Liver (tissue), 9 donors: ENCODE results near the gene LRRTM3. TPM values are rescaled to one million over a fixed set of nuclear protein-coding genes. Genes with fewer than 3 reads are reported as not detected.

Source experiments
- DNase-seq: peaks from one replicate; pipeline ENCODE4 v3.0.0-alpha.2; 2017; ENCODE audit warnings: low spot score
- H3K27ac ChIP-seq, 2 donors: one replicate each; pipeline ENCODE4 v1.7.0; 2013; ENCODE audit warnings: inconsistent platforms in 2 of 2, low read length in 2 of 2, control low read depth in 1 of 2, low read depth in 1 of 2, mild to moderate bottlenecking in 1 of 2
- H3K27me3 ChIP-seq, 4 donors: one replicate each; pipeline versions ENCODE4 v1.6.1 to v1.7.0; 2013; ENCODE audit warnings: low read length in 3 of 4, inconsistent platforms in 1 of 4, mild to moderate bottlenecking in 1 of 4, moderate library complexity in 1 of 4; ENCODE audit not compliant: control insufficient read depth in 4 of 4, insufficient read depth in 4 of 4
- H3K36me3 ChIP-seq, 4 donors: one replicate each; pipeline versions ENCODE4 v1.6.1 to v1.7.0; 2013; ENCODE audit warnings: low read length in 3 of 4, mild to moderate bottlenecking in 3 of 4, low read depth in 1 of 4, moderate library complexity in 1 of 4; ENCODE audit not compliant: control insufficient read depth in 4 of 4, insufficient read depth in 3 of 4
- H3K4me1 ChIP-seq, 4 donors: one replicate each; pipeline versions ENCODE4 v1.6.1 to v1.7.0; 2013; ENCODE audit warnings: low read length in 3 of 4, mild to moderate bottlenecking in 3 of 4, moderate library complexity in 1 of 4; ENCODE audit not compliant: control insufficient read depth in 4 of 4, insufficient read depth in 4 of 4
- H3K4me3 ChIP-seq, 3 donors: one replicate each; pipeline versions ENCODE4 v1.6.1 to v1.7.0; 2013; ENCODE audit warnings: low read length in 3 of 3, control low read depth in 1 of 3, low read depth in 1 of 3, mild to moderate bottlenecking in 1 of 3
- H3K9ac ChIP-seq, 2 donors: one replicate each; pipeline ENCODE4 v1.7.0; 2013; ENCODE audit warnings: low read length in 2 of 2, mild to moderate bottlenecking in 2 of 2, moderate library complexity in 2 of 2, control low read depth in 1 of 2, low read depth in 1 of 2
- H3K9me3 ChIP-seq, 4 donors: one replicate each; pipeline versions ENCODE4 v1.6.1 to v1.7.0; 2013; ENCODE audit warnings: low read length in 3 of 4; ENCODE audit not compliant: control insufficient read depth in 4 of 4
- ATF3 ChIP-seq: IDR thresholded peaks from 2 replicates; pipeline ENCODE4 v1.6.1; 2016; ENCODE audit warnings: antibody characterized with exemption
- CTCF ChIP-seq: fragments of 150-350 bp; IDR thresholded peaks from 2 replicates; pipeline ENCODE4 v1.5.1; 2017; ENCODE audit warnings: improper control_type of control experiment, low read depth, low read length; ENCODE audit not compliant: missing input control
- EGR1 ChIP-seq, 2 donors: IDR thresholded peaks; 2 replicates each; pipeline ENCODE4 v1.6.1; 2016 to 2018; ENCODE audit warnings: antibody characterized with exemption in 2 of 2, low read depth in 2 of 2
- FOXA1 ChIP-seq: IDR thresholded peaks from 2 replicates; pipeline ENCODE4 v1.6.1; 2016; ENCODE audit warnings: antibody characterized with exemption
- FOXA2 ChIP-seq: IDR thresholded peaks from 2 replicates; pipeline ENCODE4 v1.6.1; 2016; ENCODE audit warnings: antibody characterized with exemption
- GABPA ChIP-seq, 2 donors: IDR thresholded peaks in 1 of 2; conservative IDR thresholded peaks in 1 of 2; 2 replicates each; pipeline ENCODE4 v1.6.1; 2016; ENCODE audit warnings: antibody characterized with exemption in 2 of 2, mild to moderate bottlenecking in 1 of 2, moderate library complexity in 1 of 2
- HNF4A ChIP-seq, 2 donors: conservative IDR thresholded peaks; 2 replicates each; pipeline ENCODE4 v1.6.1; 2016; ENCODE audit warnings: antibody characterized with exemption in 2 of 2, mild to moderate bottlenecking in 2 of 2
- HNF4G ChIP-seq: IDR thresholded peaks from 2 replicates; pipeline ENCODE4 v1.6.1; 2016; ENCODE audit warnings: antibody characterized with exemption
- JUND ChIP-seq, 2 donors: IDR thresholded peaks; 2 replicates each; pipeline ENCODE4 v1.6.1; 2016; ENCODE audit warnings: antibody characterized with exemption in 2 of 2
- MAX ChIP-seq: IDR thresholded peaks from 2 replicates; pipeline ENCODE4 v1.6.1; 2016; ENCODE audit warnings: antibody characterized with exemption
- NR2F2 ChIP-seq: IDR thresholded peaks from 2 replicates; pipeline ENCODE4 v1.6.1; 2016; ENCODE audit warnings: antibody characterized with exemption
- RAD21 ChIP-seq, 2 donors: IDR thresholded peaks; 2 replicates each; pipeline ENCODE4 v1.6.1; 2016; ENCODE audit warnings: antibody characterized with exemption in 2 of 2, mild to moderate bottlenecking in 2 of 2
- REST ChIP-seq: IDR thresholded peaks from 2 replicates; pipeline ENCODE4 v1.6.1; 2016; ENCODE audit warnings: antibody characterized with exemption, mild to moderate bottlenecking
- SP1 ChIP-seq: IDR thresholded peaks from 2 replicates; pipeline ENCODE4 v1.6.1; 2018; ENCODE audit warnings: antibody characterized with exemption, mild to moderate bottlenecking
- TAF1 ChIP-seq: conservative IDR thresholded peaks from 2 replicates; pipeline ENCODE4 v1.6.1; 2016; ENCODE audit warnings: antibody characterized with exemption, mild to moderate bottlenecking
- YY1 ChIP-seq: IDR thresholded peaks from 2 replicates; pipeline ENCODE4 v1.6.1; 2016; ENCODE audit warnings: antibody characterized with exemption, mild to moderate bottlenecking
- ZBTB33 ChIP-seq: IDR thresholded peaks from 2 replicates; pipeline ENCODE4 v1.6.1; 2016; ENCODE audit warnings: antibody characterized with exemption
- WGBS: extraction: QIAGEN DNeasy Blood & Tissue Kit; methylation state at CpG from one replicate; pipeline ENCODE4 v1.1.7; 2013; 5-methylcytosine and 5-hydroxymethylcytosine counted together
- polyA plus RNA-seq, 2 donors: library from polyadenylated mRNA; stranded (reverse) in 1 of 2; unstranded in 1 of 2; fragments of 200-250 nt in 1 of 2; fragments of >200 nt in 1 of 2; fragmentation: Nextera tagmentation in 1 of 2; extraction: Ambion mirVana in 1 of 2; gene quantifications; one replicate each; pipeline versions ENCODE4 v1.2.1 to v1.2.3, GENCODE V29; 2013 to 2015
- total RNA-seq, 2 donors: library from RNA; depleted of rRNA; stranded (reverse); fragments of >200 nt; gene quantifications; one replicate each; pipeline ENCODE4 v1.2.3, GENCODE V29; 2014
- donor health status: healthy.
- donor health status: healthy.
- donor health status: healthy.
- donor health status: healthy.
- donor health status: healthy.

LRRTM3 gene
- total and polyA plus RNA-seq, 4 donors, result 0.67 TPM; not detected in 3

- H3K9me3 ChIP-seq, result no peaks in the 10 kb centered on the region
- no peaks in the 10 kb centered on the region for H3K27me3 ChIP-seq
- 85% methylated on average over 1 of the region's 1 CpG for WGBS
- no peak for TF ChIP-seq CTCF
- TF ChIP-seq YY1, result no peak
- no peak for TF ChIP-seq NR2F2
- TF ChIP-seq MAX, result no peak
- no peak for TF ChIP-seq FOXA1
- TF ChIP-seq SP1, result no peak
- no peak for TF ChIP-seq HNF4G
- no peak for TF ChIP-seq FOXA2
- TF ChIP-seq ZBTB33, result no peak
- no peak for TF ChIP-seq JUND (IDR thresholded peaks at IDR 0.05)
- TF ChIP-seq EGR1 (IDR thresholded peaks at IDR 0.05; ENCODE audit: low read depth in 2 of 2), result no peak
- TF ChIP-seq ATF3, result no peak
- TF ChIP-seq REST, result no peak
- TF ChIP-seq GABPA (IDR thresholded peaks at IDR 0.05 in 1 of 2, conservative IDR thresholded peaks at IDR 0.05 in 1 of 2), result no peak
- TF ChIP-seq TAF1, result no peak
- TF ChIP-seq HNF4A (conservative IDR thresholded peaks at IDR 0.05), result no peak
- TF ChIP-seq RAD21 (IDR thresholded peaks at IDR 0.05), result no peak
- H3K4me3 ChIP-seq, result no peak overlapping the region
- no peak for DNase-seq
- H3K9ac ChIP-seq, result no peak overlapping the region
- no peaks in the 10 kb centered on the region for H3K36me3 ChIP-seq
- H3K4me1 ChIP-seq, result peaks cover 0 to 1% (median 0%) of the 10 kb centered on the region in 4 donors
- no peak overlapping the region for H3K27ac ChIP-seq
Measured at GRCh38 chr10:66996996-66997395, 71.2 kb downstream of the LRRTM3 start.
